Measurements from ENCODE around the gene IFITM1. TPM values are rescaled to one million over a fixed set of nuclear protein-coding genes. Genes with fewer than 3 reads are reported as not detected.
A peak's percentile ranks its signal among the peaks of the same experiment; 100 is the strongest.
"Not testable (repeated sequence)": the region's sequence is repeated elsewhere in the genome, so short reads cannot be mapped to it uniquely, and the experiment has no call there.

The IFITM1 gene
- total and polyA plus RNA-seq, 2 experiments from 2014 or later: 98.0 to 159 TPM

- peaks cover 32% of the 10 kb centered on the region for H3K79me2 ChIP-seq
- no peak for DNase-seq (ENCODE audit: low spot score)
- H3K4me2 ChIP-seq: peak overlapping the region; percentile 84
- no peaks in the 10 kb centered on the region for H4K20me1 ChIP-seq (ENCODE audit: insufficient read depth, poor library complexity, severe bottlenecking)
- WGBS (ENCODE audit: low lambda C conversion rate, missing lambda C conversion rate): 62% methylated on average over 12 of the region's 14 CpGs
- peaks cover 9% of the 10 kb centered on the region for H3K27me3 ChIP-seq
- no peaks in the 10 kb centered on the region for H3K9me3 ChIP-seq (ENCODE audit: low read depth)
- no peaks in the 10 kb centered on the region for H3K9me2 ChIP-seq (replicated peaks; ENCODE audit: insufficient read depth)
- H3K36me3 ChIP-seq (replicated peaks; ENCODE audit: insufficient read depth, low read depth): no peaks in the 10 kb centered on the region
- no peak overlapping the region for H2AFZ ChIP-seq
- TF ChIP-seq CTCF (IDR thresholded peaks at IDR 0.05; ENCODE audit: poor library complexity): no peak
- no peak for TF ChIP-seq EZH2phosphoT487 (IDR thresholded peaks at IDR 0.05; ENCODE audit: low read depth, severe bottlenecking, unreplicated experiment)
- TF ChIP-seq EZH2 (IDR thresholded peaks at IDR 0.05; ENCODE audit: borderline replicate concordance): no peak
- peak overlapping the region; percentile 89 for H3K27ac ChIP-seq
- peaks cover 53% of the 10 kb centered on the region for H3K4me1 ChIP-seq (ENCODE audit: insufficient read depth)
- H3K4me3 ChIP-seq: no peak overlapping the region
Measured at GRCh38 chr11:312092-312816, 1.6 kb upstream of the IFITM1 start.

- Histone ChIP-seq H3K4me2 (peak overlapping the region; percentile 84), H3K27me3 (peaks cover 14% of the 10 kb centered on the region), H3K36me3 (replicated peaks; ENCODE audit: insufficient read depth, low read depth) (no peaks in the 10 kb centered on the region), H3K27ac (peak overlapping the region; percentile 89), H2AFZ (no peak overlapping the region), H3K4me3 (no peak overlapping the region), H4K20me1 (ENCODE audit: insufficient read depth, poor library complexity, severe bottlenecking) (no peaks in the 10 kb centered on the region), H3K79me2 (peaks cover 35% of the 10 kb centered on the region), H3K4me1 (ENCODE audit: insufficient read depth) (peaks cover 53% of the 10 kb centered on the region), H3K9me3 (ENCODE audit: low read depth) (no peaks in the 10 kb centered on the region), H3K9me2 (replicated peaks; ENCODE audit: insufficient read depth) (no peaks in the 10 kb centered on the region)
- DNase-seq (ENCODE audit: low spot score): no peak
- WGBS (ENCODE audit: low lambda C conversion rate, missing lambda C conversion rate): 51% methylated on average over 8 of the region's 8 CpGs
- no peak for TF ChIP-seq EZH2 (IDR thresholded peaks at IDR 0.05; ENCODE audit: borderline replicate concordance)
- TF ChIP-seq CTCF (IDR thresholded peaks at IDR 0.05; ENCODE audit: poor library complexity): no peak
- no peak for TF ChIP-seq EZH2phosphoT487 (IDR thresholded peaks at IDR 0.05; ENCODE audit: low read depth, severe bottlenecking, unreplicated experiment)
Measured at GRCh38 chr11:313304-313786, 495 bp upstream of the IFITM1 start.

- H2AFZ ChIP-seq; H3K4me3 ChIP-seq; H3K36me3 ChIP-seq (replicated peaks; ENCODE audit: insufficient read depth, low read depth); H4K20me1 ChIP-seq (ENCODE audit: insufficient read depth, poor library complexity, severe bottlenecking); H3K9me2 ChIP-seq (replicated peaks; ENCODE audit: insufficient read depth); H3K9me3 ChIP-seq (ENCODE audit: low read depth); DNase-seq (ENCODE audit: low spot score): not testable (repeated sequence)
- Histone ChIP-seq H3K4me1 (ENCODE audit: insufficient read depth) (peaks cover 47% of the 10 kb centered on the region), H3K27ac (peak overlapping the region; percentile 89), H3K79me2 (peaks cover 30% of the 10 kb centered on the region), H3K27me3 (peaks cover 14% of the 10 kb centered on the region), H3K4me2 (peak overlapping the region; percentile 84)
- WGBS (ENCODE audit: low lambda C conversion rate, missing lambda C conversion rate): 17% methylated on average over 4 of the region's 6 CpGs
Measured at GRCh38 chr11:314554-314875, 675 bp downstream of the IFITM1 start.

- Histone ChIP-seq H3K4me3 (no peak overlapping the region), H4K20me1 (ENCODE audit: insufficient read depth, poor library complexity, severe bottlenecking) (no peaks in the 10 kb centered on the region), H3K27me3 (peaks cover 14% of the 10 kb centered on the region), H3K4me1 (ENCODE audit: insufficient read depth) (peaks cover 42% of the 10 kb centered on the region), H3K27ac (peak overlapping the region; percentile 89), H3K9me3 (ENCODE audit: low read depth) (no peaks in the 10 kb centered on the region), H3K79me2 (peaks cover 32% of the 10 kb centered on the region), H3K36me3 (replicated peaks; ENCODE audit: insufficient read depth, low read depth) (no peaks in the 10 kb centered on the region), H2AFZ (no peak overlapping the region), H3K9me2 (replicated peaks; ENCODE audit: insufficient read depth) (no peaks in the 10 kb centered on the region), H3K4me2 (peak overlapping the region; percentile 84)
- TF ChIP-seq EZH2 (IDR thresholded peaks at IDR 0.05; ENCODE audit: borderline replicate concordance): no peak
- no peak for TF ChIP-seq EZH2phosphoT487 (IDR thresholded peaks at IDR 0.05; ENCODE audit: low read depth, severe bottlenecking, unreplicated experiment)
- no peak for TF ChIP-seq CTCF (IDR thresholded peaks at IDR 0.05; ENCODE audit: poor library complexity)
- no peak for DNase-seq (ENCODE audit: low spot score)
- WGBS (ENCODE audit: low lambda C conversion rate, missing lambda C conversion rate): 62% methylated on average over 9 of the region's 9 CpGs
Measured at GRCh38 chr11:315051-315481, 1.2 kb downstream of the IFITM1 start.
